Measurements from ENCODE around the gene DIAPH1.

GRCh38 chr5:141557681-141558136 is 61.1 kb downstream of the DIAPH1 start:
- peak; percentile 81 for TF ChIP-seq CTCF (IDR thresholded peaks at IDR 0.05; ENCODE audit: low read depth, low read length, missing input control)
- TF ChIP-seq YY1 (IDR thresholded peaks at IDR 0.05) = peak; percentile 100
- TF ChIP-seq RAD21 (IDR thresholded peaks at IDR 0.05) = peak; percentile 97 to 98
- TF ChIP-seq SP1 (IDR thresholded peaks at IDR 0.05) = peak; percentile 30
- peak in 1 of 2 donors; percentile 39 for TF ChIP-seq JUND (IDR thresholded peaks at IDR 0.05)
- TF ChIP-seq RXRA (IDR thresholded peaks at IDR 0.05) = no peak
- TF ChIP-seq ATF3 (IDR thresholded peaks at IDR 0.05) = peak; percentile 53
- TF ChIP-seq FOXA1 (IDR thresholded peaks at IDR 0.05) = no peak
- TF ChIP-seq TAF1 (conservative IDR thresholded peaks at IDR 0.05) = no peak
- TF ChIP-seq REST (IDR thresholded peaks at IDR 0.05) = peak; percentile 43
- TF ChIP-seq GABPA (IDR thresholded peaks at IDR 0.05 in 1 of 2, conservative IDR thresholded peaks at IDR 0.05 in 1 of 2) = no peak

Measured in liver (tissue), 3 donors.